Neural progenitor cell (in vitro differentiated cells): ENCODE measurements around the gene LRRC74A. TPM values are rescaled to one million over a fixed set of nuclear protein-coding genes. Genes with fewer than 3 reads are reported as not detected.

Source experiments
- DNase-seq: peaks from one replicate; pipeline ENCODE4 v3.0.0-alpha.2; 2016; ENCODE audit warnings: low spot score
- H2AFZ ChIP-seq: fragments of 200-600 bp; sonication (generic); replicated peaks from 2 replicates; pipeline ENCODE4 v1.6.1; 2016; ENCODE audit warnings: antibody characterized with exemption
- H3F3A ChIP-seq: fragments of 200-600 bp; sonication (generic); 2 replicates; pipeline ENCODE4 v1.6.1; 2016; ENCODE audit warnings: antibody characterized with exemption, low read depth
- H3K27ac ChIP-seq: fragments of 200-600 bp; sonication (generic); 2 replicates; pipeline ENCODE4 v1.5.1; 2016; ENCODE audit warnings: mild to moderate bottlenecking
- H3K27me3 ChIP-seq: fragments of 200-600 bp; sonication (generic); 2 replicates; pipeline ENCODE4 v1.6.1; 2016; ENCODE audit warnings: mild to moderate bottlenecking, moderate library complexity
- H3K36me3 ChIP-seq: fragments of 200-600 bp; sonication (generic); 2 replicates; pipeline ENCODE4 v1.5.1; 2016
- H3K4me1 ChIP-seq: fragments of 200-600 bp; sonication (generic); 2 replicates; pipeline ENCODE4 v1.6.1; 2016; ENCODE audit warnings: mixed run types
- H3K4me2 ChIP-seq: fragments of 200-600 bp; sonication (generic); 2 replicates; pipeline ENCODE4 v1.6.1; 2016
- H3K4me3 ChIP-seq: fragments of 200-600 bp; sonication (generic); 2 replicates; pipeline ENCODE4 v1.5.1; 2016
- H3K79me2 ChIP-seq: fragments of 200-600 bp; sonication (generic); 2 replicates; pipeline ENCODE4 v1.6.1; 2016; ENCODE audit warnings: low read depth
- H3K9ac ChIP-seq: fragments of 200-600 bp; sonication (generic); 2 replicates; pipeline ENCODE4 v1.6.1; 2016
- H3K9me3 ChIP-seq: fragments of 200-600 bp; sonication (generic); 2 replicates; pipeline ENCODE4 v1.5.1; 2016; ENCODE audit warnings: low read depth
- H4K20me1 ChIP-seq: fragments of 200-600 bp; sonication (generic); 2 replicates; pipeline ENCODE4 v1.6.1; 2016; ENCODE audit warnings: low read depth
- H3K27ac Mint-ChIP-seq: 3 replicates; pipeline ENCODE4 v1.8.0; 2021; ENCODE audit warnings: mixed read lengths
- H3K27me3 Mint-ChIP-seq: 2 replicates; pipeline ENCODE4 v1.8.0; 2022; ENCODE audit warnings: low read depth, mild to moderate bottlenecking, inconsistent platforms, moderate library complexity, mixed read lengths; ENCODE audit not compliant: insufficient read depth
- H3K36me3 Mint-ChIP-seq: 3 replicates; pipeline ENCODE4 v1.8.0; 2021; ENCODE audit warnings: mixed read lengths
- H3K4me1 Mint-ChIP-seq: 3 replicates; pipeline ENCODE4 v1.8.0; 2021; ENCODE audit warnings: mixed read lengths
- H3K4me3 Mint-ChIP-seq: 3 replicates; pipeline ENCODE4 v1.8.0; 2021; ENCODE audit warnings: mild to moderate bottlenecking, moderate library complexity, mixed read lengths
- H3K9me3 Mint-ChIP-seq: 3 replicates; pipeline ENCODE4 v1.8.0; 2020; ENCODE audit warnings: mixed read lengths
- CTCF ChIP-seq: fragments of 200-600 bp; sonication (generic); IDR thresholded peaks from 2 replicates; pipeline ENCODE4 v1.5.1; 2017; ENCODE audit warnings: antibody characterized with exemption, mild to moderate bottlenecking
- EZH2 ChIP-seq: fragments of 200-600 bp; sonication (generic); IDR thresholded peaks from 2 replicates; pipeline ENCODE4 v1.6.1; 2017; ENCODE audit warnings: antibody characterized with exemption, mild to moderate bottlenecking, moderate library complexity
- EZH2phosphoT487 ChIP-seq: fragments of 200-600 bp; sonication (generic); IDR thresholded peaks from 2 replicates; pipeline ENCODE4 v1.6.1; 2017; ENCODE audit warnings: antibody characterized with exemption
- total RNA-seq: library from RNA; depleted of rRNA; stranded (reverse); fragments of >200 nt; gene quantifications from 2 replicates; pipeline ENCODE4 v1.2.3, GENCODE V29; 2015; ENCODE audit warnings: low replicate concordance

The LRRC74A gene
- total RNA-seq, 1 donor from 2014 or later: not detected

GRCh38 chr14:76784881-76785280 is 41.3 kb upstream of the LRRC74A start:
- H3K27me3 ChIP-seq: no peaks in the 10 kb centered on the region
- no peaks in the 10 kb centered on the region for H3K4me1 ChIP-seq
- H3K9me3 ChIP-seq: no peaks in the 10 kb centered on the region
- no peaks in the 10 kb centered on the region for H3K36me3 ChIP-seq
- no peak overlapping the region for H3K4me3 Mint-ChIP-seq
- no peaks in the 10 kb centered on the region for H3K9me3 Mint-ChIP-seq
- H2AFZ ChIP-seq: no peak overlapping the region
- peaks cover 5% of the 10 kb centered on the region for H3K4me1 Mint-ChIP-seq
- no peak overlapping the region for H3K4me2 ChIP-seq
- DNase-seq: peak; percentile 94
- H3K79me2 ChIP-seq: no peaks in the 10 kb centered on the region
- H3K36me3 Mint-ChIP-seq: peaks cover 11% of the 10 kb centered on the region
- H3K9ac ChIP-seq: no peak overlapping the region
- H3K27me3 Mint-ChIP-seq: peaks cover 10% of the 10 kb centered on the region
- H3K4me3 ChIP-seq: no peak overlapping the region
- H3F3A ChIP-seq: no peaks in the 10 kb centered on the region
- H3K27ac ChIP-seq: no peak overlapping the region
- TF ChIP-seq EZH2 (no peak), CTCF (peak; percentile 97)
- no peaks in the 10 kb centered on the region for H4K20me1 ChIP-seq
- no peak overlapping the region for H3K27ac Mint-ChIP-seq

GRCh38 chr14:76786601-76787000 is 39.6 kb upstream of the LRRC74A start:
- TF ChIP-seq EZH2 (no peak), EZH2phosphoT487 (no peak), CTCF (no peak)
- Mint-ChIP-seq H3K36me3 (peaks cover 23% of the 10 kb centered on the region), H3K4me3 (no peak overlapping the region), H3K4me1 (peaks cover 5% of the 10 kb centered on the region), H3K9me3 (no peaks in the 10 kb centered on the region), H3K27ac (no peak overlapping the region), H3K27me3 (peaks cover 7% of the 10 kb centered on the region)
- no peak for DNase-seq
- Histone ChIP-seq H3K9ac (no peak overlapping the region), H3K9me3 (no peaks in the 10 kb centered on the region), H3K4me3 (no peak overlapping the region), H3K79me2 (no peaks in the 10 kb centered on the region), H3K27ac (no peak overlapping the region), H3F3A (no peaks in the 10 kb centered on the region), H4K20me1 (no peaks in the 10 kb centered on the region), H3K36me3 (no peaks in the 10 kb centered on the region), H3K4me1 (no peaks in the 10 kb centered on the region), H3K27me3 (no peaks in the 10 kb centered on the region), H3K4me2 (no peak overlapping the region), H2AFZ (no peak overlapping the region)

- H3K4me1 Mint-ChIP-seq: no peaks in the 10 kb centered on the region
- H3K4me3 Mint-ChIP-seq: no peak overlapping the region
- no peaks in the 10 kb centered on the region for H3K4me1 ChIP-seq
- peaks cover 4% of the 10 kb centered on the region for H3K27me3 Mint-ChIP-seq
- H3K4me2 ChIP-seq: no peak overlapping the region
- H3K4me3 ChIP-seq: no peak overlapping the region
- no peaks in the 10 kb centered on the region for H3K79me2 ChIP-seq
- no peak overlapping the region for H3K27ac ChIP-seq
- H2AFZ ChIP-seq: no peak overlapping the region
- TF ChIP-seq EZH2phosphoT487 (no peak), CTCF (no peak), EZH2 (no peak)
- no peaks in the 10 kb centered on the region for H4K20me1 ChIP-seq
- H3K27ac Mint-ChIP-seq: no peak overlapping the region
- no peaks in the 10 kb centered on the region for H3K9me3 ChIP-seq
- peaks cover 3% of the 10 kb centered on the region for H3K9me3 Mint-ChIP-seq
- DNase-seq: no peak
- peaks cover 42% of the 10 kb centered on the region for H3K36me3 Mint-ChIP-seq
- no peaks in the 10 kb centered on the region for H3F3A ChIP-seq
- H3K9ac ChIP-seq: no peak overlapping the region
- H3K27me3 ChIP-seq: no peaks in the 10 kb centered on the region
- no peaks in the 10 kb centered on the region for H3K36me3 ChIP-seq
Measured at GRCh38 chr14:76792422-76792821, 33.8 kb upstream of the LRRC74A start.
